HG03460 (cell line): ENCODE data around the gene LIN52.

Experiments
- ATAC-seq: cut with Tn5 transposase; IDR thresholded peaks from one replicate; pipeline ENCODE4 v1.9.1; 2021; ENCODE audit not compliant: unreplicated experiment

Gene LIN52

GRCh38 chr14:74221741-74222140 is 137.0 kb downstream of the LIN52 start:
- no peak for ATAC-seq

DNA sequence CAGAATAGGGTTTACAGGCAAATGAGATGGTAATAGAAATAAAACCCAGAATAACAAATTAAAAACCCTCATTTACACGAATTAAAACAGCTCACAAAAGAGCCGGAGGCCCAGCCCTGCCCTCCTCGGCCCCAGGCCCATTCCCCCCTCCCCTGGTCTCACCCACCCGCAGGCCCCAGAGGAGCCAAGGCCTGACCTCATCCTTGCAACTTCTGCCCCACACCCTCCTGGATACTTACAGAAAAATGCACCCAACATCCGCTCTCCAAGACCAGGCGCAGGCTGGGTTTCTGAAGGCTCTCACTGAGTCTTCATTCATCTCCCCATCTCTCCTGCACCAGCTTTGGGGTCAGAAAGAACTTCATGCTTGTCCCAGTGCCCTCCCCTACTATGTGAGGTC is 138.3 kb downstream of the LIN52 start:
- no peak for ATAC-seq

- ATAC-seq, result no peak
Measured at GRCh38 chr14:74231784-74232183, 147.0 kb downstream of the LIN52 start.

- no peak for ATAC-seq
Measured at GRCh38 chr14:74235017-74235416, 150.3 kb downstream of the LIN52 start.

DNA sequence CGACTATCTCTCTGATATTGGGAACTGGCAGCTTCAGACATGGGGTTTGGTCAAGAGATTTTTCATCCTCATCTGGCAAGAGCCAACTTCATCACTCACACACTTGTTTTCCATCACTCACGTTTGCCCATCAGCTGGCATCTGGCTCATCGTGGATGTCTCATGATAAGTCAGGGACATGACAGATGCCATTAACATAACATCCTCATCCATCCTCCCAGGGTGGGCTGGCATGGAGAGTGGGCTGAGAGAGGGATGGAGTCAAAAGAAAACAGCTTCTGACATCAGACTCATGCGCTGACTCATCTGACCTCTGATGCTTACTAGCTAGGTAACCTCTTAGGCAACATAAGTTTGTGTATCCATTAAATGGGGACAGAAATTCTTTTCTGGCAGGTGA is 152.7 kb downstream of the LIN52 start:
- no peak for ATAC-seq

DNA sequence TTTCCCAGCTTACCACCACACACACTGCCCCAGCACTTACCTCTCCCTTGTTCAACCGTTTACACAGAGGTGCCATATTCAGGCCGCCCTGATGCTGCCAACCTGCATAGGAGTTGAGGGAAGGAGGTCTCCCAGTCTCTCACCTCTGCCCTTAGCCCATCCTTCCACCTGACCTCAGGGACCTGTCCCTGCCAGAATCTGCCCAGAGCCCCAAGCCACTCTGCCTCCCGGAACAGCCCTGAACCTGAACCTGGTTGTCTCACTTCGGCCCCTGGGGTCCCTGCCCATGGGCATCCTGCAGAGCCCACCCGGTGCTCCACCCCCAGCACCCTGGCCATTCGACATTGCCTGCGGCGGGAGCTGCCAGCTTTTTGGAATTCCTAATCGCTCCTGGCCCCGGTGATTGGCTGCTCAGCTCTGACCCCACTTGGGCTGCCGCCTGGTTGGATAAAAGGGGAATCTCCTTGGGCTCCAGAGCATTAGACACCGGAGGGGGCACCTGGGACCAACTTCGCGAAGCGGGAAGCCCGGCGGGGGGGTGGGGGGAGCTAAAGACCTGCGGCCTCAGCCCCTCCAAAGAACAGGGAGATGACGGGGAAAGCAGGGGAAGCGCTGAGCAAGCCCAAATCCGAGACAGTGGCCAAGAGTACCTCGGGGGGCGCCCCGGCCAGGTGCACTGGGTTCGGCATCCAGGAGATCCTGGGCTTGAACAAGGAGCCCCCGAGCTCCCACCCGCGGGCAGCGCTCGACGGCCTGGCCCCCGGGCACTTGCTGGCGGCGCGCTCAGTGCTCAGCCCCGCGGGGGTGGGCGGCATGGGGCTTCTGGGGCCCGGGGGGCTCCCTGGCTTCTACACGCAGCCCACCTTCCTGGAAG is 154.5 kb downstream of the LIN52 start, which contains the start of gene VSX2:
TSS of gene VSX2 (plus strand) at position 476 of the 874 bp plus-strand sequence. CDS start at position 589, 113 bp downstream.
- no peak for ATAC-seq

GRCh38 chr14:74239848-74240793 is 155.4 kb downstream of the LIN52 start:
- ATAC-seq, result no peak

DNA sequence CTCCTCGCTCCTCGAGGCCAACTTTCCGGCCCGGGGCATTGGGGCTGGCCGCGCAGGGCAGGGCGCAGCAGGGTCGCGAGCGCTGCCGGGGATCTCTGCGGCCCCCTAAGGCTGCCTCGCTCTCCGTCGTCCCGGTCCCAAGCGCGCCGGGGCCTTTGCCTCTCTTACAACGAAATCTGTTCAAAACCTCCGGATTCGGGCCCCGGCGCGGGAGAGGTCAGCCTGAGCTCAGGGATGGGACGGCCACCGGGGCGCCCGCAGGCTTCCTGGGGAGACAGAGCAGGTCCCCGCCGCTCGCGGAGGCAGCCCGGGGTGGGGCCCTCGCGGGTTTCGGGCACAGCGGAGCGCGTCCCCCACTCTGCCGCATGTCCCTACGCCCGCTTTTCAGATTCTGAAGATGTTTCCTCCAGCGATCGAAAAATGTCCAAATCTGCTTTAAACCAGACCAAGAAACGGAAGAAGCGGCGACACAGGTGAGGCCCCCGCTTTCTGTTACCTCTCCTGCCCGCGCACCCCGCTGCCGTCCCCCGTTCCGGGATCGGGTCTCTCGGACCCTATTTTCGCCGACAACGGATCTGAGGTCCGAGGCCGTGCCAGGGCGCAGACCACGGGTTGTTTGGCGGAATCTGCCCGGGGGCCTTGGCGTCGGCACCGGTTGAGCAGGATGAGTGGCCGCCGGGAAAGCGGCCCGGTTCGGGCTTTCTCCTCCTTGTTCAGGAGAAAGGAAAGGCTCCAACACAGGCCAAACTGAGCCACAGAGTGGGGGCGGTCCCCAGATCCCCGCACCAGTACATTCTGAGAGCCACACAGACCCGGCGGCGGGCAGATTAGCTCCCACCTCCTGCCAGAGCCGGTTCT is 156.3 kb downstream of the LIN52 start:
- ATAC-seq, result no peak

DNA sequence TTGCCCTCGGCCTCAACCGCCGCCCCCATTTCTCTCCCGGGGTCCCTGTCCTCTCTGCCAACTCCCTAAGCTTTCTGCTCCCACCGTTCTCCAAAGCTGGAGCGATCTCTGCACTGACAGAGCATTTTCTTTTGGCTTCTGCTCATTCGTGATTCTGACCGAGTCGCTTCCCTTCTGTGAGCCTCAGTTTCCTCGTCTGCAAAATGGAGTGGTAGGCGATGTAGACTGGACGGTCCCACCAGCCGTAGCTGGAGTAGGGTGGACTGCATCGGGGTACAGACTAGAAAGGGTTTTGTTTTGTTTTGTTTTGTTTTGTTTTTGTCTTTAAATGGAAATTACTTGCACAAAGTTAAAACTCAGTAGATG is 156.9 kb downstream of the LIN52 start:
- no peak for ATAC-seq

DNA sequence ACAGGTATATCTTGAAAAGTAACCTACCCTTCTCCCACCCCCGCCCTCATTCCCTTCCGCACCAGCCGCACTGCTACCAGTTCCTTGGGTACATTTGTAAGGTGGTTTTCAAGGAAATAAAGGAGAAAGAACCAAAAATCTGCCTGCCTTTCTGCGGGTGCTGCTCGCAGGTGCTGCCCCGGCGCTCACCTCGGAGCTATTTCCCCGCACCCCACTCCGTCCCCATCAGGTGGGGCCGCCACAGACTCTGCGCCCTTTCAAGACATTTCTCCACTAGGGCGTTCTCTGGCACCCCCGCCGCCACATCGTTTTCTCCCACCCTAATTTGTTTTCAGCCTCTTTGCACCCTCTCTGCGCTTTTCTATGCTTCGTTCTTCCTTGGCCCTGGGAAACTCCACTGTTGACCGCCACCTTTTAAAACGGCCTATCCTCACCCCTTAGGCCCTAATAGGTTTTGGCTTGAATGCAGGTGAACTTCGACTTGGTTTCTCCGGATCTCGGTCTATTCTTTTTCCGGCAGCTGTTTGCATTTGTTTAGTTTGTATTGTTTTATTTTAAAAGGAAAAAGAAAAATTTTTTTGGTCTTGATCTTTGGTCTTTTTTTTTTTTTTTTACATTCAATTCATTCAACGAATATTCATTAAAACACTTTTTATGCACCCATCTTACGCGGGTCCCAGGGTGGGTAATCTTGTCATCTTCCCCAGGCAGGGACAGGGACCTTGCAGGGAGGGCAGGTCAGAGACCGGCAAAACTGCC is 157.4 kb downstream of the LIN52 start:
- ATAC-seq, result no peak

DNA sequence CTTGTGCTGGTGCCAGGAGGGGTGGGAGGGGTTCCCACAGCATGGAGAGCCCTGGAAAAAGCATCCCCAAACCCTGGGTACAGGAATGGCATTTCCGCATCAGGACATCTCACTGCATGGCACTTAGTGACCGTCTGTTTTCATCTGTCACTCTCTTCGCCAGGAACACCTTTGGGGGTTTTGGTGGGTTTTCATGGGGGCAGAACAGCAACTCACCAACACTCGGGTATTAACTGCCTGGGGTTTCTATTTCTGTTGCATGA is 158.0 kb downstream of the LIN52 start:
- no peak for ATAC-seq

DNA sequence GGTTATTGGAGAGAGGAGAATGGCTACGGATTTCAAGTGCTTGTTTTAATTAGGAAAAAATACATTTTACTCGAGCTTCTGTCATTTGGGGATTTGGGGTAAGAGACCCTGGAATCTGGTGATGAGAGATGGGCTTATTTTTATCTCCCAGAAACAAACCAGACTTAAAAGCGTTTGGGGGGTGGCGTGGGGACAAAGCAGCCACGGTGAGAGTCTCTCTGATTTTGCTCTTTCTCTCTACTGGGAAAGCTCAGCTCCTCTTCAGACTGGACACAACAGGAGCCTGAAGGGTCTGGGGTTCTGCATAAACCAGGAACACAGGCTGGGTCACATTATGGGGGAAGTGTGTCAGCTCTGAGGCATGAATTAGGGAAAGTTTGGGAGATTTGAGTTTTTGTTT is 158.3 kb downstream of the LIN52 start:
- no peak for ATAC-seq

- ATAC-seq, result no peak
Measured at GRCh38 chr14:74244115-74244514, 159.4 kb downstream of the LIN52 start.

- ATAC-seq, result no peak
Measured at GRCh38 chr14:74245292-74245691, 160.5 kb downstream of the LIN52 start.

DNA sequence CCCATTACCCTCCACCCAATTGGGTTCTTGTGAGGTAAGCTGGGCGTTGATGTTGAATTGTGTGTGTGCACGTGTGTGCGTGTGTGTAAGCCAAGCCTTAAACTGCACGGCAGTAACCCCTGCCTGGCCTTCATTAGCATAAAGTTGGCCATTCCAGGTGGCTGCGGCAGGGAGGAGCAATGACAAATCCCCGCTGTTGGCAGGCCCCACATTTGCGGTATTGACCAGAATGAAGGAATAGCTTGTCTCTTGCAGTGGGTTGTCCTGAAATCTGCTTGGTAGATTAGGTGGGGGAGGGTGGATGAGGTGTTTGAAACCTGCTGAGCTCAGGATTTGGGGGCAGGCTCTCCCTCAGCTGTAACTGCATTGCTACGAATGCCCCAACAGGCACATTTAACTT is 161.8 kb downstream of the LIN52 start:
- ATAC-seq, result no peak

- ATAC-seq, result no peak
Measured at GRCh38 chr14:74248017-74248416, 163.3 kb downstream of the LIN52 start.

GRCh38 chr14:74249433-74250375 is 164.9 kb downstream of the LIN52 start:
- no peak for ATAC-seq
